HepG2 (cell line): ENCODE measurements around the gene SURF1. TPM values are rescaled to one million over a fixed set of nuclear protein-coding genes. Genes with fewer than 3 reads are reported as not detected.

Source experiments
- ADNP ChIP-seq: sonication (generic); formaldehyde crosslinking; IDR thresholded peaks from 2 replicates; pipeline ENCODE4 v1.4.0; 2020; ENCODE audit warnings: missing genetic modification reagents
- ATAD3A ChIP-seq: sonication (generic); formaldehyde crosslinking; IDR thresholded peaks from 2 replicates; pipeline ENCODE4 v1.4.0; 2020; ENCODE audit warnings: missing genetic modification reagents
- CAMTA2 ChIP-seq: sonication (generic); formaldehyde crosslinking; IDR thresholded peaks from 2 replicates; pipeline ENCODE4 v1.4.0; 2020; ENCODE audit warnings: mild to moderate bottlenecking, missing genetic modification reagents, borderline replicate concordance
- FOXK1 ChIP-seq: sonication (generic); formaldehyde crosslinking; IDR thresholded peaks from 2 replicates; pipeline ENCODE4 v1.4.0; 2020; ENCODE audit warnings: low read depth, missing genetic modification reagents, borderline replicate concordance
- FOXK2 ChIP-seq: fragments of 450-650 bp; IDR thresholded peaks from 2 replicates; pipeline ENCODE4 v1.6.1; 2016
- GMEB1 ChIP-seq: sonication (generic); formaldehyde crosslinking; IDR thresholded peaks from 2 replicates; pipeline ENCODE4 v1.5.1; 2020; ENCODE audit warnings: missing genetic modification reagents, mild to moderate bottlenecking, borderline replicate concordance
- KLF11 ChIP-seq: IDR thresholded peaks from 2 replicates; pipeline ENCODE4 v1.6.1; 2016; ENCODE audit warnings: missing compliant biosample characterization
- NR2C2 ChIP-seq: sonication (generic); formaldehyde crosslinking; IDR thresholded peaks from 2 replicates; pipeline ENCODE4 v1.4.0; 2020; ENCODE audit warnings: missing genetic modification reagents, mild to moderate bottlenecking, moderate library complexity, borderline replicate concordance
- PAXIP1 ChIP-seq: sonication (generic); formaldehyde crosslinking; conservative IDR thresholded peaks from 2 replicates; pipeline ENCODE4 v1.4.0; 2020; ENCODE audit warnings: mild to moderate bottlenecking, missing genetic modification reagents, moderate library complexity
- RFX1 ChIP-seq: fragments of 450-650 bp; IDR thresholded peaks from 2 replicates; pipeline ENCODE4 v1.6.1; 2017
- RFXAP ChIP-seq: sonication (generic); formaldehyde crosslinking; IDR thresholded peaks from 2 replicates; pipeline ENCODE4 v1.4.0; 2020; ENCODE audit warnings: missing genetic modification reagents, borderline replicate concordance
- THAP11 ChIP-seq: IDR thresholded peaks from 2 replicates; pipeline ENCODE4 v1.6.1; 2016; ENCODE audit warnings: missing biosample characterization, missing genetic modification reagents
- ZBTB21 ChIP-seq: sonication (generic); formaldehyde crosslinking; IDR thresholded peaks from 2 replicates; pipeline ENCODE4 v1.4.0; 2020; ENCODE audit warnings: missing genetic modification reagents
- ZBTB42 ChIP-seq: sonication (generic); formaldehyde crosslinking; IDR thresholded peaks from 2 replicates; pipeline ENCODE4 v1.5.0; 2020; ENCODE audit warnings: mild to moderate bottlenecking, missing genetic modification reagents
- ZNF138 ChIP-seq: sonication (generic); formaldehyde crosslinking; IDR thresholded peaks from 2 replicates; pipeline ENCODE4 v1.5.0; 2020; ENCODE audit warnings: mild to moderate bottlenecking, low read depth, missing genetic modification reagents
- ZNF281 ChIP-seq: sonication (generic); formaldehyde crosslinking; IDR thresholded peaks from 2 replicates; pipeline ENCODE4 v1.4.0; 2020; ENCODE audit warnings: missing genetic modification reagents, borderline replicate concordance
- ZNF670 ChIP-seq: sonication (generic); formaldehyde crosslinking; IDR thresholded peaks from 2 replicates; pipeline ENCODE4 v1.8.0; 2022; ENCODE audit warnings: mild to moderate bottlenecking, missing genetic modification reagents, borderline replicate concordance
- ZNF800 ChIP-seq: sonication (generic); formaldehyde crosslinking; IDR thresholded peaks from 2 replicates; pipeline ENCODE4 v1.4.0; 2020; ENCODE audit warnings: missing genetic modification reagents
- ZNF878 ChIP-seq: sonication (generic); formaldehyde crosslinking; IDR thresholded peaks from 2 replicates; pipeline ENCODE4 v1.8.1; 2023; ENCODE audit warnings: mild to moderate bottlenecking, missing genetic modification reagents, moderate library complexity
- ZSCAN20 ChIP-seq: sonication (generic); formaldehyde crosslinking; IDR thresholded peaks from 2 replicates; pipeline ENCODE4 v1.4.0; 2020; ENCODE audit warnings: missing genetic modification reagents, mild to moderate bottlenecking, borderline replicate concordance
- ZZZ3 ChIP-seq: sonication (generic); formaldehyde crosslinking; IDR thresholded peaks from 2 replicates; pipeline ENCODE4 v1.4.0; 2020; ENCODE audit warnings: missing genetic modification reagents, mild to moderate bottlenecking, borderline replicate concordance
- polyA plus RNA-seq, 8 experiments: library from polyadenylated mRNA; depleted of rRNA in 3 of 8; stranded (reverse) in 7 of 8; unstranded in 1 of 8; fragments of >200 nt; fragmentation: Illumina TruSeq in 4 of 8; extraction: Trizol in 4 of 8; gene quantifications; 2 replicates each; pipeline versions ENCODE4 v1.2.1 to v1.2.3, GENCODE V29; 2011 to 2016; ENCODE audit warnings: low read depth in 4 of 8, missing spikeins in 1 of 8, mixed read lengths in 1 of 8; ENCODE audit not compliant: insufficient read depth in 1 of 8
- total RNA-seq, 5 experiments: library from RNA; depleted of rRNA; stranded (reverse); fragments of >200 nt; fragmentation: Illumina TruSeq; extraction: Trizol; gene quantifications; 2 replicates each; pipeline ENCODE4 v1.2.3, GENCODE V29; 2016; ENCODE audit warnings: low read depth in 1 of 5

Gene SURF1
- total and polyA plus RNA-seq, 2 of the 13 experiments (the other 11 are each of a cell fraction or from before 2014, with no cell fraction given): 17.8 to 40.7 TPM

- no peak for TF ChIP-seq RFXAP (CRISPR knock-in tag)
- no peak for TF ChIP-seq KLF11
- peak; percentile 86; the same call in 1 of the 2 replicates for TF ChIP-seq ZNF138
- peak; percentile 68 for TF ChIP-seq PAXIP1 (CRISPR knock-in tag)
- peak; percentile 64; the same call in 1 of the 2 replicates for TF ChIP-seq ZNF800
- TF ChIP-seq ZBTB21 (CRISPR knock-in tag): no peak
- TF ChIP-seq GMEB1 (CRISPR knock-in tag): peak; percentile 52; the same call in 1 of the 2 replicates
- TF ChIP-seq THAP11 (CRISPR knock-in tag): peak; percentile 35; the same call in 1 of the 2 replicates
- TF ChIP-seq ZZZ3 (CRISPR knock-in tag): no peak
- 0 out of 2 replicates have a peak, but pooled peaks have one; percentile 44 for TF ChIP-seq ZBTB42 (CRISPR knock-in tag)
- TF ChIP-seq ZNF878 (CRISPR knock-in tag): no peak
- TF ChIP-seq ZNF281 (CRISPR knock-in tag): peak; percentile 53; the same call in 1 of the 2 replicates
- no peak for TF ChIP-seq CAMTA2
- no peak for TF ChIP-seq FOXK2
- peak; percentile 54; the same call in 1 of the 2 replicates for TF ChIP-seq NR2C2 (CRISPR knock-in tag)
- no peak for TF ChIP-seq ATAD3A (CRISPR knock-in tag)
- TF ChIP-seq ZSCAN20 (CRISPR knock-in tag): no peak
- no peak for TF ChIP-seq ADNP (CRISPR knock-in tag)
- no peak for TF ChIP-seq ZNF670
- TF ChIP-seq FOXK1: no peak
- TF ChIP-seq RFX1: no peak
Measured at GRCh38 chr9:133375116-133375723, 18.9 kb upstream of the SURF1 start (continued).
